HCT116 (cell line): ENCODE results near the gene TXLNA. TPM values are rescaled to one million over a fixed set of nuclear protein-coding genes. Genes with fewer than 3 reads are reported as not detected.

Source experiments
- ATAC-seq: fragments of 200-7000 bp; cut with Tn5 transposase; 2 replicates; pipeline ENCODE4 v1.9.1; 2020; ENCODE audit warnings: mild to moderate bottlenecking, moderate library complexity
- BruUV-seq: library from RNA; stranded (reverse); fragments of 400-500 nt; replicated peaks from 2 replicates; lab custom pipeline; 2021; lab: Mats Ljungman, UMichigan
- CTCF ChIA-PET: fragments of 300-600 bp; sonication (Branson Sonifier 250); formaldehyde crosslinking; loops from one replicate; lab custom pipeline; 2021; ENCODE audit warnings: antibody characterized with exemption; lab: Charles Lee
- POLR2A ChIA-PET: fragments of 300-600, 350-600 bp; sonication (Branson Sonifier 250); formaldehyde crosslinking; loops from one replicate; lab custom pipeline; 2021; ENCODE audit warnings: antibody characterized with exemption; lab: Charles Lee
- RAD21 ChIA-PET, 2 experiments: fragments of 300-600 bp; sonication (Branson Sonifier 250); formaldehyde crosslinking; loops; one replicate each; lab custom pipeline; 2023; ENCODE audit warnings: low total read pairs in 2 of 2; ENCODE audit not compliant: uncharacterized antibody in 2 of 2, unreplicated experiment in 2 of 2, low non-redundant PET in 1 of 2; lab: Charles Lee
- DNase-seq: peaks from one replicate; pipeline ENCODE4 v3.0.0-alpha.2; 2010; ENCODE audit warnings: low read depth, low spot score
- H2AFZ ChIP-seq: fragments of 200-600 bp; shearing (Covaris generic), sonication (generic); 2 replicates; pipeline ENCODE4 v1.6.1; 2017; ENCODE audit warnings: low read depth, mixed run types, mixed read lengths, antibody characterized with exemption, low read length; ENCODE audit not compliant: poor library complexity, severe bottlenecking
- H3K27ac ChIP-seq: 2 replicates; pipeline ENCODE4 v1.5.1; 2012; ENCODE audit warnings: low read depth, low read length
- H3K27me3 ChIP-seq: fragments of 200-600 bp; sonication (generic); 2 replicates; pipeline ENCODE4 v1.6.1; 2016; ENCODE audit warnings: mixed run types, low read length, mixed read lengths; ENCODE audit not compliant: insufficient read depth
- H3K36me3 ChIP-seq, 2 experiments: fragments of 200-500 bp in 1 of 2; fragments of 200-600 bp in 1 of 2; sonication (Bioruptor generic) in 1 of 2; sonication (generic) in 1 of 2; 2 replicates each; pipeline versions ENCODE4 v1.5.1 to v1.6.1; 2014 to 2016; ENCODE audit warnings: low read length in 2 of 2, inconsistent platforms in 1 of 2, mixed read lengths in 1 of 2, mixed run types in 1 of 2; ENCODE audit not compliant: insufficient read depth in 2 of 2, control insufficient read depth in 1 of 2
- H3K4me1 ChIP-seq, 2 experiments: fragments of 200-600 bp in 1 of 2; sonication (generic) in 1 of 2; 2 replicates each; pipeline versions ENCODE4 v1.5.1 to v1.6.1; 2012 to 2017; ENCODE audit warnings: low read length in 2 of 2, inconsistent platforms in 1 of 2, mild to moderate bottlenecking in 1 of 2, mixed read lengths in 1 of 2, mixed run types in 1 of 2, moderate library complexity in 1 of 2; ENCODE audit not compliant: insufficient read depth in 2 of 2, control insufficient read depth in 1 of 2
- H3K4me2 ChIP-seq: fragments of 200-600 bp; sonication (generic); 2 replicates; pipeline ENCODE4 v1.6.1; 2017; ENCODE audit warnings: mixed run types, low read length, mixed read lengths
- H3K4me3 ChIP-seq, 2 experiments: fragments of 200-600 bp in 1 of 2; sonication (generic) in 1 of 2; replicated peaks in 1 of 2; 2 replicates each; pipeline ENCODE4 v1.5.1; 2011 to 2016; ENCODE audit warnings: low read length in 2 of 2, control low read depth in 1 of 2, low read depth in 1 of 2, mild to moderate bottlenecking in 1 of 2, mixed read lengths in 1 of 2, mixed run types in 1 of 2
- H3K79me2 ChIP-seq: fragments of 200-600 bp; sonication (generic); 2 replicates; pipeline ENCODE4 v1.6.1; 2017; ENCODE audit warnings: mild to moderate bottlenecking, mixed run types, low read length, moderate library complexity, mixed read lengths; ENCODE audit not compliant: insufficient read depth
- H3K9ac ChIP-seq: fragments of 200-600 bp; sonication (generic); 2 replicates; pipeline ENCODE4 v1.6.1; 2016; ENCODE audit warnings: low read length, mixed read lengths
- H3K9me2 ChIP-seq: fragments of 200-600 bp; sonication (generic), shearing (Covaris generic); 2 replicates; pipeline ENCODE4 v1.6.1; 2017; ENCODE audit warnings: mixed run types, mild to moderate bottlenecking, moderate library complexity; ENCODE audit not compliant: insufficient read depth
- H3K9me3 ChIP-seq, 2 experiments: fragments of 200-500 bp in 1 of 2; fragments of 200-600 bp in 1 of 2; sonication (Bioruptor generic) in 1 of 2; sonication (generic) in 1 of 2; 2 replicates each; pipeline ENCODE4 v1.6.1; 2014 to 2017; ENCODE audit warnings: low read length in 2 of 2, mixed read lengths in 2 of 2, inconsistent platforms in 1 of 2, low read depth in 1 of 2, mild to moderate bottlenecking in 1 of 2, mixed run types in 1 of 2, moderate library complexity in 1 of 2; ENCODE audit not compliant: control insufficient read depth in 1 of 2, insufficient read depth in 1 of 2
- H4K20me1 ChIP-seq: fragments of 200-600 bp; sonication (generic), shearing (Covaris generic); 2 replicates; pipeline ENCODE4 v1.6.1; 2017; ENCODE audit warnings: mixed run types, mild to moderate bottlenecking, moderate library complexity; ENCODE audit not compliant: insufficient read depth
- ATF3 ChIP-seq: IDR thresholded peaks from 2 replicates; pipeline ENCODE4 v1.6.1; 2012
- CEBPB ChIP-seq: IDR thresholded peaks from 2 replicates; pipeline ENCODE4 v1.6.1; 2012; ENCODE audit warnings: low read depth
- EGR1 ChIP-seq: IDR thresholded peaks from 2 replicates; pipeline ENCODE4 v1.6.1; 2012; ENCODE audit warnings: low read depth
- ELF1 ChIP-seq: IDR thresholded peaks from 2 replicates; pipeline ENCODE4 v1.6.1; 2012; ENCODE audit warnings: low read depth, borderline replicate concordance
- EZH2 ChIP-seq: fragments of 200-600 bp; sonication (generic); IDR thresholded peaks from 2 replicates; pipeline ENCODE4 v1.6.1; 2017; ENCODE audit warnings: antibody characterized with exemption, mixed run types
- EZH2phosphoT487 ChIP-seq: fragments of 200-600 bp; IDR thresholded peaks from 2 replicates; pipeline ENCODE4 v1.6.1; 2018; ENCODE audit warnings: antibody characterized with exemption, borderline replicate concordance
- JUND ChIP-seq: IDR thresholded peaks from 2 replicates; pipeline ENCODE4 v1.6.1; 2012
- POLR2AphosphoS5 ChIP-seq: IDR thresholded peaks from 2 replicates; pipeline ENCODE4 v1.6.1; 2011; ENCODE audit warnings: mild to moderate bottlenecking, low read depth, low read length, moderate library complexity
- REST ChIP-seq: IDR thresholded peaks from 2 replicates; pipeline ENCODE4 v1.6.1; 2012; ENCODE audit warnings: low read depth
- SIN3A ChIP-seq: IDR thresholded peaks from 2 replicates; pipeline ENCODE4 v1.6.1; 2012; ENCODE audit warnings: low read depth
- SP1 ChIP-seq: IDR thresholded peaks from 2 replicates; pipeline ENCODE4 v1.6.1; 2012; ENCODE audit warnings: low read depth
- TCF7L2 ChIP-seq: IDR thresholded peaks from 2 replicates; pipeline ENCODE4 v1.7.0; 2011; ENCODE audit warnings: borderline replicate concordance, inconsistent platforms; ENCODE audit not compliant: insufficient read depth, insufficient read length; ENCODE audit errors: extremely low read depth
- ZNF274 ChIP-seq: fragments of 200-500 bp; sonication (Bioruptor generic); IDR thresholded peaks from 2 replicates; pipeline ENCODE4 v1.6.1; 2014; ENCODE audit warnings: mild to moderate bottlenecking, low read depth, low read length, inconsistent platforms
- intact Hi-C: fragments of 100-400 bp; cut with micrococcal nuclease; formaldehyde crosslinking; loops from 2 replicates; pipeline ENCODE4 v1.10.0; 2022
- total RNA-seq: library from RNA; stranded (reverse); gene quantifications from one replicate; pipeline ENCODE4 v1.2.1, GENCODE V29; 2021; ENCODE audit not compliant: unreplicated experiment

TXLNA gene
- total RNA-seq, 1 experiment from 2014 or later: 37.2 TPM

GRCh38 chr1:32239337-32239736, 59.9 kb downstream of the TXLNA start:
- no peak for DNase-seq
- ChIA-PET POLR2A (interaction anchor here (1.9 kb wide), 1 partner anchor 155 kb away, joined by 5 read pairs; the partner anchor contains the start of gene BSDC1), RAD21 (no interaction called here), CTCF (interaction anchor here (1.6 kb wide), 1 partner anchor 9 kb away, joined by 3 read pairs; no protein-coding TSS in a partner anchor)
- TF ChIP-seq EZH2phosphoT487 (no peak), CEBPB (no peak), ZNF274 (no peak), ATF3 (no peak), JUND (no peak), REST (no peak), EZH2 (no peak), TCF7L2 (no peak), ELF1 (no peak), SIN3A (no peak), SP1 (no peak), POLR2AphosphoS5 (no peak), EGR1 (no peak)
- H3K4me3 ChIP-seq: no peak overlapping the region
- intact Hi-C loops: no loop called here
- no peaks in the 10 kb centered on the region for H3K9me2 ChIP-seq
- no peak for ATAC-seq
- no peaks in the 10 kb centered on the region for H3K79me2 ChIP-seq
- H3K4me2 ChIP-seq: no peak overlapping the region
- H3K4me1 ChIP-seq: peaks cover 20 to 45% of the 10 kb centered on the region in 2 experiments
- H3K9me3 ChIP-seq: no peaks in the 10 kb centered on the region
- no peaks in the 10 kb centered on the region for H3K27me3 ChIP-seq
- no peak overlapping the region for H2AFZ ChIP-seq
- BruUV-seq: TSS peak; percentile 35
- no peak overlapping the region for H3K9ac ChIP-seq
- no peaks in the 10 kb centered on the region for H4K20me1 ChIP-seq
- H3K27ac ChIP-seq: peak overlapping the region; percentile 87; the same call in 1 of the 2 replicates
- H3K36me3 ChIP-seq: no peaks in the 10 kb centered on the region
